Embryonic facial prominence (tissue), 1 donor: ENCODE measurements around the gene KRT83.
"Not testable (repeated sequence)": the region's sequence is repeated elsewhere in the genome, so short reads cannot be mapped to it uniquely, and the experiment has no call there.

Experiments
- DNase-seq: peaks from one replicate; pipeline ENCODE4 v3.0.0-alpha.2; 2016; ENCODE audit errors: extremely low spot score

Gene KRT83

DNA sequence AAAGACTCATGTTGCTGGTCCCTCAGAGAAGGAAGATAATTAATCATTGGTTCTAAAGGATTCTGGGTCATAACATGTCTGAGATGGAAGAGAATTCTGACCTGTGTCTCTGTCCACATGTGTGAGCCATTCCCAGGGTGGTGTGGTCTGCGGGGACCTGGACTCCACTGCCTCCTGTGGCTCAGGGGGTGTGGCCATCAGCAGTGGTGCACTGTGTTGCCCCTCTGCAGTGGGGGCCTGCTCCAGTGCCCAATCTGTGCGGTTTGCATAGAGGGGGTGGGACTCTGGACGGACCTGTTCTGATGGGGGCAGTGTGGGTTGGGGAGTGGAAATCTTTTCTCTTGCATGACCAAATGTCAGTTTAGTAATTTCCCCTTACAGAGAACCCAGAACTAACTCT lies 32.6 kb upstream of the KRT83 start:
- DNase-seq: no peak

DNA sequence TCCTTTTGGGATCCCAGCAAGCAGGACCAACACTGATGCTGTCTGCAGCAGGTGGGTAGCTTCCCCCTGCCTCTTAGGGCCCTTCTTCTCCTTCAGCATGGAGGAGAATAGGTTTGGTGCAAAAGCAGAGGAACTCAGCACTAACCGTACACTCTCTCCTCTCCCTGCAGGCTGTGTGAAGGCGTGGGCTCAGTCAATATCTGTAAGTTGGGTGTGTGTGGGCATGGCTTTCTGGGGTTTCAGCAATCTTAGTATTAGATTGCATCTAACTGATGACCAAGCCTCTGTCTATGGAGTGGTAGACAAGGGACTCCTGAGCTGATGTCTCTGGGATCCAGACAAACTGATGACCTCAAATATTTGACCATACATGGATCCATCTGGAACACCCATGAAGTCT lies 31.8 kb upstream of the KRT83 start:
- DNase-seq: no peak

DNA sequence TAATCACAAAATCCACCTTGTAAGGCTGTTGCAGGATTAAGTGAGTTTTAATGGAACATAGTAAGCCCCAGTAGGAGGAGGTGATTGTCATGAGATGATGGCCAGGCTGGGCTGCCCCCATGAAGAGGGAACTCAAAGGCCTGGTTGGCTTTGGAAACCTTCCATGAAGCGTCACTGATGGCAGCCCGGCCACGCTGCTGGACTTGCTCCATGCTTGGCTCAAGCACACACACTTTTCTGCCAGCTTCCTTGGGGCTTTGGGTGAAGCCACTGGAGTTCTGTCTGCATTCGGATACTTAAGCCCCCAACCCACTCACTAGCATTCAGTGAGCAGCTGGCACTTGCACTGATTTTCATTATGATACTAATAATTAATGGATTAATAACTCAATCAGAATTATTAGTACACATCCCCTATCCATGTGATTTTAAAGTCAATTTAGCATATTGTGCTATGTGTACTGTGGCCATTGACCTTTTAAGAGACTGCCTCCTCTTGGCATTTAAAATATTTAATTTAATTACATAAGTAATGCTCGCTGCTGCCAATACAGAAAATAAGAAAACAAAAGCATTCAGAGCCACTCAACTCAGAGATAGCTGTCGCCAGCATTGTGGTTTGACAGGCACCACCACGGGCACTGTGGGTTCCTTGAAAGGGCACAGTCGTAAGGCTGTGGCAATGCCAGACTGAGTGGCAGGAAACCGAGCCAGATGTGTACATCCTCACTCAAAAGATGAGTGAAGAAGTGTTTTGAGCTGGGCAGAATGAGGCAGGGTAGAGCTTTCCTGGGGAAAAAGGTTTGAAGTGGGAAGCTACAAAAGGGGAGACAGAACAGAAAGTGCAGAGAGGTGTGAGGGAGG lies 30.2 kb upstream of the KRT83 start:
- no peak for DNase-seq

DNA sequence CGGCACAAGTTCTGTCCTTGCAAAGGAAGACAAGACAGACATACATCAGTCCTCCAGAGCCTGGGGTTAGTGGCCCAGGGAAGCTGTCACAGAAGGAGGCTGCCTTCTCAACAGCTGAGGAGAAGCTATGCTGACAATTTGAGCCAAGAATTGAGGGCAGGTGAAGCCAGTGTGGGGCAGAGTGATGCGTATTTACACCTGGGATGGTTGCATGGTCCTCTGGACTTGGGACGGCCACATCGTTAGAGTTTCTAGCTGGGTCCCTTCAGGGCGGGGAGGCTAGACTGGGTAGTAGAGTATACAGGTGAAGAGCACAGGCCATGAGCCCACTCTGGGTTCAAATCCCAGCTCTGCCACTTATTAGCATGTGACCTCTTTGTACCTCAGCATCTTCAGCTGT lies 29.6 kb upstream of the KRT83 start:
- no peak for DNase-seq

DNA sequence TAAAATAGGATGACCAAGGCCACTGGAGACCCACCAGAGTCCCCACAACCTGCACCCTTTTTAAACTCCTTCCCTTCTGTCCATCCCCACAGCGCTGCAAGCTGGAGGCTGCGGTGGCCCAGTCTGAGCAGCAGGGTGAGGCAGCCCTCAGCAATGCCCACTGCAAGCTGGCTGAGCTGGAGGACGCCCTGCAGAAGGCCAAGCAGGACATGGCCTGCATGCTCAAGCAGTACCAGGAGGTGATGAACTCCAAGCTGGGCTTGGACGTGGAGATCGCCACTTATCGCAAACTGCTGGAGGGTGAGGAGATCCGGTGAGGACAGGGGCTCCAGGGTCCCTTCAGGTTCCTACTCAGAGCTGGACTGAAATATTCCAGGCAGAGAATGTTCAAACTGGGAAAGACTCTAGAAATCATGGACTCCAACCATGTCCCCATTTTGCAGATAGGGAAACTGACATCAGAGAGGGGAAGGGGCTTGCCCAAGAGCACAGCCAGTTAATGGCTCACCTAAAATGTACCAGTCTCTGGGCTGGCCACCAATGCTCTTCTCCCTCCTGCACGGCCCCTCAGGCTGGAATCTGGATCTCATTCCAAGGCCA lies 28.9 kb upstream of the KRT83 start:
- DNase-seq: no peak

DNA sequence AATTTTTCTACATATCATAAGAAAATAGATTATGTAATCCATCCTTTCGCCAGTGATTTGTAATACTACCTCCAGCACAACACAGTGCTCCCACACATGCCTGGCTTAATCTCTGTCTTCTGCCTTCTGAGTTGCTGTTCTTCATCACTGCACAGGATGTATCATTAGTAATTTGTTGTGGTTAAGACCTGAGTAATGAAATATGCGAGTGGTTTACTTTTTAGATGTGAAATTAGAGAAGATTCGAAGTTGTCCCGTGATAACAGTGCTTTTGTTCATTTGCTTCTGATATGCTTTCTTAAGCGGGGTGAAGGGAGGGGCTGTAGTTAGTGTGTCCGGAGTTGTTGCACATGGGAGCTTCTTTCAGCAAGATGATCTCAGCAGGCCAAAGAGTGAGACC lies 28.0 kb upstream of the KRT83 start:
- DNase-seq: no peak

DNA sequence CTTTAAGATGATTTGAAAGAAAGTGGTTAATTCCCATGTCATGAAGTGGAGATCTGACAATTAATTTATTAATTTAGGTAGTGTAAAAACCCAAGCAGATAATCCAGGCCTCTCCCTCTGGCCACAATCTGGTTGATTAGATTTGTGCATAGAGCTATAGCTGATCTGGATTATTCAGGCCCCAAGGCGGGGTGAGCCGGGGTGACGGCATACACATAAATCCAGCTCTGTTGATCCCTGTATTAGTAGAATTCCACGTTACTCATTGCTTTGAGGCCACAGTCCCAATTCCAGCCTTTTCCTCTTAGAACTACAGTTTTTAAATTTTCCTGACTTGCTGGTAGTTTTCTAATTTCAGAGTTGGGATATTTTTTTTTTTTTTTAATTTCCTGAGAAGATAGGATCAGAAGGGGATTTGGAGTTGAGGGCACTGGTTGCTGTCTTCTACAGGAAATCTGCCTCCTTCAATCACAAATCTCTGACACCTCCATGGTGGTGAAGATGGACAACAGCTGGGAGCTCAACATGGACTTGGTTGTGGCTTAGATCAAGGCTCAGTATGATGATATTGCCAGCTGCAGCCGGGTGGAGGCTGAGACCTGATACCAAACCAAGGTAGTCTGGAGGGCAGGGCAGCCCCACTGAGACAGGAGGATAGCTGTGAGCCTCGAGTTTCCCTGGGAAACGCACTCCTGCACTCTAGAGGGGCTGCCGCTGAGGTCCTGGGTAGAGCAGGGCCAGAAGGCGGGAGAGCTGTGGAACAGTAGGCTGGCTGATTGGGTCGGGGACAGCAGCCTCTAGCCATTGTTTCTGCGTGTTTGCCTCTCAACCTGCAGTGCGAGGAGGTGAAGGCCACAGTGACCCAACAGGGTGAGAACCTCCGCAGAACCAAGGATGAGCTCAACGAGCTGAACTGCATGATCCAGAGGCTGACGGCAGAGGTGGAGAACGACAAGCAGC lies 26.6 kb upstream of the KRT83 start:
- DNase-seq: no peak

DNA sequence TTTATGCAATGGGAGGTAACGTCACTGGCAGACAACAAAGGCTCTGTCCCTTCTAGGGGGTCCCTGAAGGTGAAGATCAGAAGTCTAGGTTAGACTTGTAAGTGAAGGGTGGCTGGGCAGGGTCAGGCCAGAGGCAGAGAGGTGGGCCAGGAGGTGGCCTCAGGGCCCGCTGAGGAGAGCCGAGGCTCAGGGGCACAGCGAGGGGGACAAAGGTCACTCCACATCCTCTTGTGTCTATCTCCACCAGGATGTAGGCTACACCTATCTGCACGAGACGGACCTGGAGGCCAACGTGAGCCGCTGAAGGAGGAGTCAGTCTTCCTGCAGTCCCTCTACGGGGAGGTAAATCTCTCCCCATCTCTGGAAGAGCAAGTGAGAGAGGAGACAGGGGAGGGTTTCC lies 25.8 kb upstream of the KRT83 start:
- no peak for DNase-seq

DNA sequence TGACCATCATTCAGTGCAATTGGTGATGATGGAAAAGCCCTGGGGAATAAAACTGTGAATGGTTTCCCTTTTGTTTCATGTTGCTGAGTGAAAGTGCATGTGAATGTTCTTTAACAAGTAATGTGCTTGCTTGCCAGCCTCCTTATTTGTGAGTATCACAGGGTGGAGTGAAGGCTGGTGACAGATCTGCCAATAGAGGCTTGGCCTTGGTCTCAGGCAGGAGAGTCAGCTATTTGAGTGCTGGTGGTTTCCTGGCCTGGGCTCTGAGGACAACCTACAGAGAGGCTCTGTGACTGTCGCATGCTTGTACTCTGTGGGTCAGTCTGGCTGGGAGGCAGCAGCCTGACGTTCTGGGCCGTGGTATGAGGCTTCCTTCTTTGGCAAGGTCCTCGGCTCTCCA lies 25.4 kb upstream of the KRT83 start:
- no peak for DNase-seq

DNA sequence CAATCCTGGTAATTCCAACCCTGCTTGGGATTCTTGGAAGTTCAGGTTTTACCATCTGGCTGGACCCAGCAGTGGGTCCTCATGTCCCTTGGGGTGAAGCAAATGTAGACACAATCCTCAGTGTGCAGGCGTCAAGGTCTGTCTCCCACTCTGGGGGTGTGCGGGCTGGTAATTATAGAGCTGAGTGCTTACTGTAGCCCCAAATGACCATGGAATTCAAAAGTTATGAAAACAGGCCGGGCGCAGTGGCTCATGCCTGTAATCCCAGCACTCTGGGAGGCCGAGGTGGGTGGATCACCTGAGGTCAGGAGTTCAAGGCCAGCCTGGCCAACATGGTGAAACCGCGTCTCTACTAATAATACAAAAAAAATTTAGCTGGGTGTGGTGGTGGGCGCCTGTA lies 23.8 kb upstream of the KRT83 start:
- not testable (repeated sequence) for DNase-seq

DNA sequence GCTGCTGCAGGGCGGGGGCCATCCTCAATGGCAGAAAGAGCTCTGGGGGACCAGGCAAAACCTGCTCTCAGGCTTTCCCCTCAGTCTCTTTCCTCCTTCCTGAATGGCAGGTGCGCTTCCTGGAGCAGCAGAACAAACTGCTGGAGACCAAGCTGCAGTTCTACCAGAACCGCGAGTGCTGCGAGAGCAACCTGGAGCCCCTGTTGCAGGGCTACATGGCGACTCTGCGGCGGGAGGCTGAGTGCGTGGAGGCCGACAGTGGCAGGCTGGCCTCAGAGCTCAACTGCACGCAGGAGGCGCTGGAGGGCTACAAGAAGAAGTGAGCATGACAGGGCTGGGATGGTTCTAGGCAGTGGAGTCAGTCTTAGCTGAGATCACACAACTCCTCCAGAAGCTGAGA lies 22.9 kb upstream of the KRT83 start:
- no peak for DNase-seq

DNA sequence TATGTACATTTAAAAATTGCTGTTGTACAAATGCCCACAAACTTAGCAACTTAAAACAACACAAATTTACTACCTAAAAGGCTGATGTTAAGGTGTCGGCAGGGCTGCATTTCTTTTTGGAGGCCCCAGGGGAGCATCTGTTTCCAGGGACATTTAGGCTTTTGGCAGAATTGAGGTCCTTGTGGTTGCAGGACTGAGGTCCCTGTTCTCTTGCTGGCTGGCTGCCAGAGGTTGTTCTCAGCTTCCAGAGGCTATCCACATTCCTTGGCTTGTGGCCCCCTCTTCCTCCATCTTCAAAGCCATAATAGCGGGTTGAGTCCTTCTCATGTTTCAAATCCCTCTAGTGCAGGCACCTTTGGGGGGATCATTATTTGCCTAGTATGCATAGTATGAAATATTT lies 22.4 kb upstream of the KRT83 start:
- no peak for DNase-seq

DNA sequence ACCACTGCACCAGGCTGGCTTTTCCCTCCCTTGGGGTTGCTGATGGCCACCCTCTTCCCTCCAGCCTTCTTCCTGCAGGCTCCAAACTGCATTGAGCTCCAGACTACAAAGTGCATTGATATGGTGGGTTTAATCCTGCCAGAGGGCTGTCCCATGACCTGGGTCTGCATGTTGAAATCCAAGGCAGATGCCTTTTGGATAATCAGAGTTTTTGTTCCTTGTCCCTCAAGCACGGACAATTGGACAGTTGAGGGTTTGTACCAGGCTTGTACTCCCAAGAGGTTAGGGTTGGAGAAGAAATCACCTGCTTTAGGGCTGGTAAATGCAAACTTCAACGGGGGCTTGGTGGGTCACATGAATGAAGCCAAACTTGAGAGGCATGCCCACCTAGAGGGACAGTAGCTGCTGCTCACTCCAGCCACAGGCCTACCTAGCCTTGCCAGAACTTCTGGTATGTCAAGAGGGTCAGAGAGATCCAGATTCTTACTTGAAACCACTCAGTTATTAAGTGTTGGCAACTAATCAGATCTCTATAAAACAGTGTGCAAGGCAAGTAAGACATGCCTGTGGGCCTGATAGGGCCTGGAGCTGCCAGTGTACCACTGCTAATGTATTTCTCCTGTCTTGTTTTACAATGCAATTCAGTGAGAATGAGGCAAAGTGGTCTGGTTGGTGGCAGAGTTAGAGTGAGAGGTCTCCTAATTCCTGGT lies 21.7 kb upstream of the KRT83 start:
- DNase-seq: no peak

DNA sequence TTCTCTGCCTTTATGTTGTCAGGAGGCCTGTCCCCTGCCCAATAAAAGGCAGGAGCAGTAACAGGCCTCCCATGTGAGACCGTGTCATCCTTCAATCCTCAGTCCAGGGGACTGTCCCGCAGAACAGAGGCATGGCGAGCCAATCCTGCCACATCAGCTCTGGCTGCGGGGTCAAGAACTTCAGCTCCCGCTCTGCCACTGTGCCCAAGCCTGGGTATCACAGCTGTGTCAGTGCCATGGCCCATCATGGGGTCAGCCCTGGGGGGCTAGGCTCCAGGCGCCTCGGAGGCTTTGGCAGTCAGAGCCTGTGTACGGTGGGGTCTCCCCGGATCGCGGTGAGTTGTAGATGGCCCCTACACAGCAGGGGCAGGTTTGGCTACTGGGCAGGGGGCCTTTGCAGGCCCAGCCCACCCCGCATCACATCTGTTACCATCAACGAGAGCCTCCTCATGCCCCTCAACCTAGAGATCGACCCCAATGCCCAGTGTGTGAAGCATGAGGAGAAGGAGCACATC lies 19.9 kb upstream of the KRT83 start:
- DNase-seq: no peak

DNA sequence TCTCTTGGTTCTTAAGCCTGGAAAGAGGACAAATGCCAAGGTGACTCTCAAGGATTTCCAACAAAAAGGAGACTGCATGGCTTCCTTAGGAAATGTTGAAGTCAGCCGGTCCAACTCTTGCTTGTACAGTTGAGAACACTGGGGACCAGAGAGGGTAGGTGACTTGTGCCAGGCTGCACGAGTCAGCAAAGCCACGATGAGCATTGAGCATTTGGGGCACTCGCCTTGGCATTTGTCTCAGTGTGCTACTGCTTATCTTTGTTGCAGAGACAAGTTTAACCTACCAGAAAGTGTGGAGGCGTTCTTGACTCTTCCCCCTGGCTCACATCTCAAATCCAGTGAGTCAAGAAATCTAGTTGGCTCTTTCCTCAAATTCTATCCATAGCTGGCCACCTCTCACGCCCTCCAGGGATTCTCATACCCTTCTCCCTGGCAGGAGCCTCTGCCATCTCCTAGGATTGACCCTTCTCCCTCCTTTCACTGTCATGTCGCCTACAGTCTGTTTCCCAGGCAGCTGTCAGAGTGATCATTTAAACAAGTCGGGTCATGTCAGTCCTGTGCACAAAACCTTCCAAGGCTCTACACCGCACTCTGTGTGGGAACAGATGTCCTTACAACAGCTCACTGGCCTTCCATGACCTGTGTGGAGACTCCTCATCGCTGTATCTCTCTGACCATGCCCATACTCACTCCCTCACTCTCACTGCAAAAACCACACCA lies 17.2 kb upstream of the KRT83 start:
- no peak for DNase-seq

DNA sequence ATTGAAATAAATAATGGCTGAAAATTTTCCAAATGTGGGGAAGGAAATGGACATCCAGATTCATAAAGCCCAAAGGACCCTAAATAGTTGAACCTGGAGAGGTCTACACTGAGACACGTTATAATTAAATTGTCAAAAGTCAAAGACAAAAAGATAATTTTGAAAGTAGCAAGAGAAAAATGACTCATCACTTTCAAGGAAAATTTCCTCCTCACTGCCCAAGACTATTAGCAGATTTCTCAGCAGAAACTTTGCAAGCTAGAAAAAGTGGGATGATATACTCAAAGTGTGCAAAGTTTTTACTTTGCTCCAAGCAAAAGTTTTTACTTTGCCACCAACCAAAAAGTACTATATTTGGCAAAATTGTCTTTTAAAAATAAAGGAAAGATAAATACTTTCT lies 15.9 kb upstream of the KRT83 start:
- DNase-seq: no peak

DNA sequence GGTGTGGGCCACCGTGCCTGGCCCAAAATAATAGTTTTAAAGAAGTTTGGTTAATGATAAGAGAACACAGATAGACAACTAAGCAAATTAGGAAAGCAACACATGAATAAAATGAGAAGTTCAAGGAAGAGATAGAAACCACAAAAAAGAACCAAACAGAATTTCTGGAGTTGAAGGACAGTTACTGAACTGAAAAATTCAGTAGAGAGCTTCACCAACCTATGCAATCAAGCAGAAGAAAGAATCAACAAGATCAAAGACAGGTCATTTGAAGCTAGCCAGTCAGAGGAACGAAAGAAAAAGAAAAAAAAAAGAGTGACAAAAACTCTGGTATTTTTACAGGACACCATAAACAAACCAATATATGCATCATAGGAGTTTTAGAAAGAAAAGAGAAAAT lies 15.4 kb upstream of the KRT83 start:
- no peak for DNase-seq

DNA sequence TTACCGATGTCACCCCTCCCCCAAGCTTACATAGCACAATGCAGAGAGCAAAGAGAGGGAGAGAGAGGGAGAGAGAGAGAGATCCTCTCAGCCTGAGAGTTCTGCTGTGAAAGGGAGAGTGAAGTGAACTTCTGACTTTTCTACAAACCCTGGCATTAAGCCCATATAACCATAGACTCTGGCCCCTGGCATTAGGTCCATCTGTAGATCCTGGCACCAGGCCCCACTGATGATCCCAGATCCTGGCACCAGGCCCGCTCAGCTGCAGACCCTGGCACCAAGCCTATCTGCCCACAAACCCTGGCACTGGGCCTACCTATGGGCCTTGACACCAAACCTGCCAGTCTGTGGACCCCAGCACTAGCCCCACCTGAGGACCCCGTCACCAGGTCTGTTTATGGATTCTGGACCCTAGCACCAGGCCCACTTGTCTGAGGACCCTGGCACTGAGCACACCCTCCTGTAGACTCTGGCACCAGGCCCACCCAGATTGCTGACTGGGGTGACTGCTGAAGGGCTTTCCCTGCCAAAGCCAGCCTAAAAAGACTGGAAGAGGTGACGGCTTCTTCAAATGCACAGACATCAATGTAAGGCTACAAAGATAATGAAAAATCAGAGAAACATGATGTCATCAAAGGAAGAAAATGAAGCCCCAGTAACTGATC lies 14.5 kb upstream of the KRT83 start:
- DNase-seq: no peak

DNA sequence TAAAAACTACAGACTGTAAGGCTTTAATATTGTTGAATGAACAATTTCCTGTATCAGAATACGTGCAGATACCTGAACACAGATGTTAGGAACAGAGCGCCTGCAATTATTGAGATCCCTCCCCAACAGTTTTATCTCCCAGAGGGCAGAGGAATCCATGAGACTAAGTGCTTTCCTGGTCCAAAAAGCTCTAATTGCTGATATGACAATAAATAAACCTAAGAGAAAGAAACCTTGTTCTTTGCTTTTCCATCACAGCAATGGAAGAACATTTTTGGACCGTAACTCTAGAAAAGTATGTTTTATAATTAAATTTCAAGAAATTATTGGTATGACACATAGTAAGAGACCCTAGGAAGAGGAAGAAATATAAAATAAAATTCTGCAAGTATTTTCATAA lies 13.0 kb upstream of the KRT83 start:
- DNase-seq: no peak

DNA sequence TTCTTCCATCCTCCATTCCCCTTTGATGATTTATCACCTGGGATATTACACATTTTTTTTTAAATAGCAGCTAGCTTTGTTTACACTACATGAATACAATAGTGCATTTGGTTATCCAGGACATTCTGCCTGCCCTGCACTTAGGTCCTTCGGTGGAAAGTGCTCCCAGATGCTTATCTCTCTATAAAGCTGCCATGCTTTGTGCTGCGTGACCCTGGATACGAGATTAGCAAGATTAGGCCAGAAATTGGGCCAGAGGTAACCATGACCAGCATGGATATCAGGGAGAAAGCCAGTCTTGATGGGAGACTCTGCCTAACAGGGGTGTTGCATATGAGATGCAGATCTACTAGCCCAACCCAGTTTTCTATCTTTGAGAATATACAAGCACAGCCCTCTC lies 12.1 kb upstream of the KRT83 start:
- DNase-seq: no peak
